Suppressor macrophage (primary cell): Measurements from ENCODE around the gene TRPV3.
"Not testable (repeated sequence)": the region's sequence is repeated elsewhere in the genome, so short reads cannot be mapped to it uniquely, and the experiment has no call there.

Experiments
- DNase-seq, 4 experiments: peaks; one replicate each; pipeline ENCODE4 v3.0.0-alpha.2; 2020 to 2022
- total RNA-seq, 17 experiments: gene quantifications; one replicate each; lab custom pipeline; 2026; ENCODE audit warnings: mixed read lengths in 6 of 17, inconsistent platforms in 3 of 17; lab: John Stamatoyannopoulos, UW

TRPV3 gene
- total RNA-seq = 0 to 4.2 (median 0) reads per million in 17 experiments

DNA sequence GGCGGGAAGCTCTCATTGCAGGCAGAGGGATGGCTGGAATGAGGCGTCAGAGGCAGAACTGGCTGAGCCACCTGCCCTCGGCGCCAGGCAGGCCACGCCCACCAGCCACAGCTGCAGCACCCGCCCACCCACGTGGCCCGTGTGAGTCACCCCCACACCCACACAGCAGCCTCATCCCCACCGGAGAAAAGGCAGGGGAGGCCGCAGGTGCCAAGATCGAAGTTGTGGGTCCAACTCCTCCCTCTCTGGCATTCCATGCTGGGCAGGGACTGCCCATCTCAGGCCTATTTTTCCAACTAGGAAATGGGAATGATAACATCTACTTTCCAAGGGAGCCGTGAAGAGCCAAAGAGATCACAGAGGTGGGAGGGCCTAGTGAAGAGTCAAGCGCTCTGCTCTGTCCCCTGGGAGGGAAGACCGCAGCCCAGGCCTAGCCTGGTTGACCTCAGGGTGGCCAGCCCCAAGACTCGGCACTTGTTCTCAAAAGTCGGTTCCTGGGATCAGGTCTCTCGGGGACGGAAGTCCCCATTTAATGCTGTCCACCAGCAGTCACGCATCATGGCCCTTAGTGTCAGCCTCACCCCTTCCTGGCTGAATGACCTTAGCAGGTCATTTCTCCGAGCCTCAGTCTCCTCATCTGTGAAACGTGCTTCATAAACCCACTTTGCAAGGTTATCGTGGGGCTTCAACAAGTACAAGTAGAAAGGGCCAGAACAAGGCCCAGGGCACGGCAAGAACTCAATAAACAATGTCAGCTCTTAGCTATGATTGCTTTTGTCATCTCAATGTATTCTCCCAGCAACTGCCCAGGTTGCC, at the start of gene TRPV3:
TRPV3 (minus strand) TSS at position 45 of the 816 bp plus-strand sequence. CDS start 2,962 bp downstream, outside the sequence.
- peak in 1 of 4 experiments; percentile 6 for DNase-seq

- no peak for DNase-seq
Measured at GRCh38 chr17:3603870-3604259, 46.3 kb upstream of the TRPV3 start.

DNA sequence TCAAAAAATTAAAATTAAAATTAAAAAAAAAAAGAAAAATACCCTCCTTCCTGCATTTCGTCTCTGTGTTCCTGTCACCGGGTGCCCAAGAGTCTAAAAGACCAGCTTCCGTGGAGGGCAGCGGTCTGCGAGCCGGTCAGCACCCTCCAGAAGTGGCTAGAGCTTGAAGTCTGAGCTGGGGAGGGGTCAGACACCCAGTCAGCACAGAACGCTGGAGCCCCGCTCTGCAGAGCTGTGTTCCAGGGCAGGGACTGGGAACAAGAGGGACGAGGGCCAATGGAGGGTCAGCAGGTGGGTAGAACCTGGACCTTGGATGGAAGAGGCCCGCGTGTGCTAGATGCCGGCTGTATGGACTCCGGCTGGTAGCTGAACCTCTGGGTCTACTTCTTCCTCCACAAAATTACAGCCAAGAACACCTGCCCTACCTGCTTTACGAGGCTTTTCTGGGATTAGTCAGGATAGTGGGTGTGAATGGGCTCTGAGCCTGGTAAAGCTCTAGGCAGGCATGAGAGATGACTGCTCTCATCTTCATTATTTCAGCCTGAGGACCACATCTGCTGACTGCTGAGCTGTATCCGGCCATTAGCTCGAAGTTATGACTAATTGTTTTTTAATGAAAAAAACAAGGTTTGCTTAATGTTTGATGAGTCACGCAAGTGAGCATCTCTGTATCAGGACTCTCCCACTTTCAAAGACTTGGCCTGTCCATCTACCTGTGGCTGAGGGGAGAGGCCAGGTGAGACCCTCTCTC, 45.7 kb upstream of the TRPV3 start:
- DNase-seq = peak in 1 of 4 experiments; percentile 9

- DNase-seq = peak; percentile 47 to 62 (median 50)
Measured at GRCh38 chr17:3602499-3602898, 44.9 kb upstream of the TRPV3 start.

- no peak for DNase-seq
Measured at GRCh38 chr17:3600529-3601205, 43.1 kb upstream of the TRPV3 start.

GRCh38 chr17:3598078-3598477, 40.5 kb upstream of the TRPV3 start:
- DNase-seq = no peak

- DNase-seq = no peak
Measured at GRCh38 chr17:3596804-3597464, 39.3 kb upstream of the TRPV3 start.

DNA sequence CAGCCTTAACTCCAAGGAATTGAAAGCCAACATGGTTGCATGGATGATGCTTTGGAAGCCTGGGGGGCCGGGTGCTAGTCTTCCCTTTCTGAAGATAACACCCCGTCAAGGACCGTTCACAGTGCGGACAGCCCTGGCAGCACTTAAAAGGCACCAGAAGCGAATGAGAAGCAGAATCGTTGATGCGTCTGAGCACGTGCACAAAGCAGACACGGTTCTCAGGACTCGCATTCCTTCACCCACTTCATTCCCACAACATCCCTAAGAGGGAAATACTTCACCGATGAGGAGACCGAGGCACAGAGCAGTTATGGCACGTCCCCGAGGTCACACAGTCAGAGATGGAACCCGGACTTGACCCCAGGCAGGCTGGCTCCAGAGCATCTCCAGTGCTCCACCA, 37.4 kb upstream of the TRPV3 start:
- DNase-seq = no peak

DNA sequence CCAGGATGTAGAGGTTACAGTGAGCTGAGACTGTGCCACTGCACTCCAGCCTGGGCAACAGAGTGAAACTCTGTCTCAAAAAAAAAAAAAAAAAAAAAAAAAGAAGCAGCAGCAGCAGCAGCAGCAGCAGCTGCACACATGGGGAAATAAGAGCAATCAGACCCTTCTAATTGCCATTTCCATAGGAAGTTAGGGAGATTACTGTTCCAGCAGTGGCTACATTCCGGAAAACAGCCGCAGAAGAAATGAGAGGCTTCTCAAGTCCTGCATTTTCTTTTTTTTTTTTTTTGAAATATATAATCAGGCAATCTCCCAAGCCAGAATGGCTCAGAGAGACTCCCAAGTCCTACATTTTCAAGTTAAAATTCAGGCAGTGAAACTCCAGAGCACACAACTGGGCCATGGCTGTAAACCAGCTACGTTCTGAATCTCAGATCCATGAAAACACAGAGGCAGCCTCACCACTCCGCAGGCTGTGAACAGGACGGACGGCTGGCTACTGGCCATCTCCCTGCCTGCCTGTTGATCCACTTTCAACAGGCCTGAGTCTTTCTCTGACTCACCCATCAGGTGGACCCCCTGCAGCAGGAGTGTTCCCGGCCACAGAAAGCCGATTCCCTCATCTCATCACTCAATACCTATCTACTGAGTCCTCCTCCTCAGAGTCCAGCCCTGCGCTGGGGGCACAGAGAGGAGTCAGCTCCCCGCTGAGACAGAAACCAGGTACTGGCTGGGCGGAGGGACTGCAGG, 36.6 kb upstream of the TRPV3 start:
- no peak for DNase-seq

DNA sequence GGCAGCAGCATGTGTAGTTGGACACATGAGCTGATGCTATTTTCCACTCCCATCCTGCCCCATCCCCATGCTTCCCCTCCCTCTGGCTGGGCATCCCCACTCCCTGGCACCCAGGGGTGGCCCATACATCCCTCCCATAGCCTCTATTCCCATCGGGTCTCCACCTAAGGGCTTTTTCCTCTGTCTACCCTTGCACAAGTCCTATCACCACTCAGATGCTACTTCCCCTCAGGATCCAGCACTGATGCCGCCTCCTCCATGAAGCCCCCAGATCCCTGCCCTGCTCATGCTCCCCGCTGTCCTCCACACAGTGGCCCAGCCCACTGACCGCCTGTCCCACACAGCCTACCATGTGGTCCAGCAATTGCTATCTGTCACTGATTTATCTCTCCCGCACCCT, 35.8 kb upstream of the TRPV3 start:
- no peak for DNase-seq

DNA sequence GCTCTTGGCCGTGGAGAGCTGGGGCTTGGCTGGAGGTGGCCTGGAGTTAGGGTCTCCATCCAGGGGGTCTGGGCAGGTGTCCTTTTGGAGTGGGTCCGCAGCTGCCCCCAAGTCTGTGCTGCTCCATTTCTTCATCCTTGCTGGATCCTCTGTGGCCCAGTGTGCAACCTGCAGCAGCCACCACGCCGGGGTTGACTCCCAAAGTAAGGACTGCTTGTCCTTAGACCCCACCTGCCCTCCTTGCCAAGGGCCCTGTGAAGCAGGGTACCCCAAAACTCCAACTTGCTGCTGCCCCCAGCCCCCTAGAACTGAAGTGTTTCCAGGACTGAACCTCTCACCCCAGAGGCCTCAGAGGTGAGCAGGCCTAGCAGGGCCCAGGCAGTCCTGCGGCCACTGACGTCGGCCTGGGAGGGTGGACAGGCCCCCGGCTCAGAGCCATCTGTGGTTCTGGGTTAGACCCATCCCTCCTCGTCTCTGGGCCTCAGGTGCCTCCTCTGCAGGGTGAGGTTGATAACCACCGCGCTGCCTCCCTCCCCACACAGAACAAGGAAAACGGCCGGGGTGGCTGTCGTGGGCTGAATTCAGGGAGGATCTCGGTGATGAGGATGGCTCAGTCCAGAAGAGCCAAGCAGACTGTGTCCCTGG, 34.7 kb upstream of the TRPV3 start:
- DNase-seq = no peak

DNA sequence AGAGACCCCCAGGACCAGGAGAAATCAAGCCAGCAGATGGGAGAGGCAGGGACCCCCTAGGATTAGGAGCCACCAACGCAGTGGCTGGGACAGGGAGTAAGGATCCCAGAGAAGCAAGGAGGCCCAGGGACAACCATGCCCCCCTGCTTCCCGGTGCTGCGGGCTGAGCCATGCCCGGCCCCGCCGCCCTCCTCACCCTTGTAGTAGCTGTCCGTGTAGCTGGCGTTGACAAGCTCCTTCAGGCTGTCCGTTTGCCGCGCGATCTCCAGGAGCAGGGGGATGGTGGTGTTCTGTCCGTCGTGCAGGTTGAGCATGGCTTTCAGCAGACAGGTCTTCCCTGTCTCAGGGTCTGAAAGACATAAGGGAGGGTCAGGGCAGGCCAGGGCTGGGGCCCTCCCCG, 33.2 kb upstream of the TRPV3 start:
- DNase-seq = no peak

DNA sequence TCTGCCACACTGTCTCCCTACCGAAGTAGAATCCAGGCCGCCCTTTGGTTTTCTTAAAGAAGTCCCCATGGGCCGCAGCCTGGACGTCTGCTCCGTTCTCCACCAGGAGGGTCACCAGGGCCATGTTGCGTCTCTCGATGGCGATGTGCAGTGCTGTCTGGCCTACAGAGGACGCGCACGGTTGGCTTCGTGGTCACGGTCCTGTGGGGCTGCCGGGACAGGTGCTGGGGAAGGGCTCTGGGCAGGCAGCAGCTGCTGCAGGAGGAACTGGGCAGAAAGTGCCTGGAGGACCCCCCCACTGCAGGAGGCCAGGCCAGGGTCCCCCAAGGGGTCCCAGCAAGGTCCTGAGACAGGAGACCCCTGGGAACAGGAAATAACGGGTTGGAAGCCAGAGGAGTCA, 32.6 kb upstream of the TRPV3 start:
- DNase-seq = no peak

DNA sequence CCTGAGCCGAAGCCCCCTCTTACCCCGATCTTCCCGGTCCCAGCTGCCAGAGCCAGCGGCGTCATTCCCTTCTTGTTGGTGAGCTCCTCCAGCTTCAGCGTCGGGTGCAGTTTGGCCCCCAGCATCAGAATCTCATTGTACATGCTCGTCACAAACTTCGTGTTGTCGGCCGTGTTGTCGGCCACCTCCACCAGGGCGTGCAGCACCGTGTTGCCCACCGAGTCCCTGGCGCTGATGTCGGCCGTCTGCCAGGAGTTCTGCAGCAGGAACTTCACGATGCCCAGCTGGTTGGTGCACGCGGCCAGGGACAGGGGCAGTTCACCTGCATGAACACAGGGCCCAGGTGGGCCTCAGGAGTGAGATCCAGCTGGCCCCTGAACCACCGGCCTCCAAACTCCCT, 32.2 kb upstream of the TRPV3 start:
- no peak for DNase-seq

GRCh38 chr17:3585826-3586225, 28.2 kb upstream of the TRPV3 start:
- DNase-seq = no peak

DNA sequence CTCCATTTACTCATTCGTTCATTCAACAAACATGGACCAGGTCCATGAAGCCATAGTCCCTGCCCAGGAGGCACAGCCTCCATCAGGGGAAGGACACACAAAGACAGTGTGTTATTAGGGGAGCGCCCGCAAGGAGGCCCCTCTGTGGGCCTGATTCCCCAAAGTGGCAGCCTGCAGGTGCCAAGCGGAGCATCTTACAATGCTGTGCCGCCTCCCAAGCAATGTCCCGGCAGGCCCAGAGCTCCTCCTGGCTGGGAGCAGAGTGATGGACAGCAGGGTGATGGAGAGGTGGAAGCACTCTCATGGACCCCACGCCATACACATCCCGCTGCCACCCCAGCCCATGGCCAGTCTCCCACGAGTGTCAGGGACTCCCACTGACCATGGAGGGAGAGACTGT, 25.8 kb upstream of the TRPV3 start:
- DNase-seq = no peak

GRCh38 chr17:3582915-3583314, 25.3 kb upstream of the TRPV3 start:
- DNase-seq = no peak

GRCh38 chr17:3578667-3579066, 21.1 kb upstream of the TRPV3 start:
- not testable (repeated sequence) for DNase-seq

GRCh38 chr17:3576970-3577369, 19.4 kb upstream of the TRPV3 start:
- DNase-seq = no peak

GRCh38 chr17:3575511-3575910, 17.9 kb upstream of the TRPV3 start:
- peak; percentile 16 to 48 (median 17) for DNase-seq

GRCh38 chr17:3574231-3574630, 16.6 kb upstream of the TRPV3 start:
- DNase-seq = no peak
